GM10266 (cell line): ENCODE data around the gene SERPINA5.

Experiments
- DNase-seq: peaks from one replicate; pipeline ENCODE4 v3.0.0; 2012; ENCODE audit errors: extremely low spot score
- TF ChIP-seq, protein P1 (sequence below): IDR thresholded peaks from 2 replicates; pipeline ENCODE4 v1.5.1; 2012; ENCODE audit warnings: mild to moderate bottlenecking, low read depth; ENCODE audit not compliant: control insufficient read depth, insufficient read depth; ENCODE audit errors: missing control alignments

Gene SERPINA5

GRCh38 chr14:94614802-94615201 lies 33.6 kb downstream of the SERPINA5 start:
- TF ChIP-seq, protein P1, sequence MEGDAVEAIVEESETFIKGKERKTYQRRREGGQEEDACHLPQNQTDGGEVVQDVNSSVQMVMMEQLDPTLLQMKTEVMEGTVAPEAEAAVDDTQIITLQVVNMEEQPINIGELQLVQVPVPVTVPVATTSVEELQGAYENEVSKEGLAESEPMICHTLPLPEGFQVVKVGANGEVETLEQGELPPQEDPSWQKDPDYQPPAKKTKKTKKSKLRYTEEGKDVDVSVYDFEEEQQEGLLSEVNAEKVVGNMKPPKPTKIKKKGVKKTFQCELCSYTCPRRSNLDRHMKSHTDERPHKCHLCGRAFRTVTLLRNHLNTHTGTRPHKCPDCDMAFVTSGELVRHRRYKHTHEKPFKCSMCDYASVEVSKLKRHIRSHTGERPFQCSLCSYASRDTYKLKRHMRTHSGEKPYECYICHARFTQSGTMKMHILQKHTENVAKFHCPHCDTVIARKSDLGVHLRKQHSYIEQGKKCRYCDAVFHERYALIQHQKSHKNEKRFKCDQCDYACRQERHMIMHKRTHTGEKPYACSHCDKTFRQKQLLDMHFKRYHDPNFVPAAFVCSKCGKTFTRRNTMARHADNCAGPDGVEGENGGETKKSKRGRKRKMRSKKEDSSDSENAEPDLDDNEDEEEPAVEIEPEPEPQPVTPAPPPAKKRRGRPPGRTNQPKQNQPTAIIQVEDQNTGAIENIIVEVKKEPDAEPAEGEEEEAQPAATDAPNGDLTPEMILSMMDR: no peak
- no peak for DNase-seq

DNA sequence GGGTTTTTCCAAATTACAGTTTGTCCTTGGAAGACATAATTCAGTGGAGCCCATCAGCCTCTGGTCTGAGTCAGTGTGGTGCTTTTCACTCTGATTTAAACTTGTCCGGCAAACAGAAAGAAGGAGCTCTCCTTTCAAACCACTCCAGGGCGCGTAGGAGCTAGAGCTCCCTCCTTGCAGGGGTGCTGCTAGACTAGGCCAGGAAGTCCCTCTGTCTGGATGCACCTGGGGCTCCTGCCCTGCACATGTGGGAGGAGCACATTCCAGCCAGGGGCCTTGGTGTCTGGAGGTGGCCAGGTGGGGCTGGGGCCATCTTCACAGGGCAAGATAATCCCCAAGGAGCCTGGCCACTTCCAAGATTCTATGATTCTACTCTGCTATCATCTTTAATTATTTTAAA lies 34.0 kb downstream of the SERPINA5 start:
- DNase-seq: no peak
- TF ChIP-seq, protein P1: no peak

DNA sequence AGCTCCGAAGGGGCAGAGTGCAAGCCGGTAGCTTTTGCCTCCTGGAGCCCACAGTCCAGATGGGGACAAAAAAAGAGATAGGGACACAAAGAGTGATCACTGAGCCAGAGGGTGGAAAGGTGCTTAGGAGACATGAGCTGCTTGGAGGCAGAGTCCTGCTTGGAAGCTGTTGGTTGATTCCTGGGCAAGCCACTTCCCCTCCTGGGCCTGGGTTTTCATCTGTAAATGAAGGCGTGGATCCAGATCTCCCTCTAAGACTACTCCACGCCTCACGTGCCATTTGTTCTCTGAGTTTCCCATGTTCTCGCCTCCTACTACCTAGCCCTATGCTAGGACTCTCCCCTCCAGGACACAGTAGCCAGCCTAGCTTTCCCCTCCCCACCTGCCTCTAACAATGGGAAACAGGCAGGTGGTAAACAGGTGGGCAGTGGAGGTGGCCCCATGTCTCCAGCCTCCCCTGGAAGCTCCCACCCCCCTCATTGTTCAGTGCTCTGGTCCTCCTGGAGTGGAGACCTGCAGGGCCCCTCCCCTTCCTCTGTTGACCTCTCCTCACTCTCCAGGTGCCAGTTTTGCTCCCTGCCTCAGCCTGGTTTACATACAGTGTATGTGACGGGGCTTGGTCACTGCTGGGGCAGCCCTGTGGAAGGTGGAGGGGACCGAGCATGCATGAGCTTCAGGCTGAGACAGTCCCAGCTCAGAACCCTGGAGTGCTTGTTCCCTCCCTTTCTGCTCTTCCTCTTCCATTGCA lies 34.8 kb downstream of the SERPINA5 start:
- no peak for DNase-seq
- TF ChIP-seq, protein P1: no peak

DNA sequence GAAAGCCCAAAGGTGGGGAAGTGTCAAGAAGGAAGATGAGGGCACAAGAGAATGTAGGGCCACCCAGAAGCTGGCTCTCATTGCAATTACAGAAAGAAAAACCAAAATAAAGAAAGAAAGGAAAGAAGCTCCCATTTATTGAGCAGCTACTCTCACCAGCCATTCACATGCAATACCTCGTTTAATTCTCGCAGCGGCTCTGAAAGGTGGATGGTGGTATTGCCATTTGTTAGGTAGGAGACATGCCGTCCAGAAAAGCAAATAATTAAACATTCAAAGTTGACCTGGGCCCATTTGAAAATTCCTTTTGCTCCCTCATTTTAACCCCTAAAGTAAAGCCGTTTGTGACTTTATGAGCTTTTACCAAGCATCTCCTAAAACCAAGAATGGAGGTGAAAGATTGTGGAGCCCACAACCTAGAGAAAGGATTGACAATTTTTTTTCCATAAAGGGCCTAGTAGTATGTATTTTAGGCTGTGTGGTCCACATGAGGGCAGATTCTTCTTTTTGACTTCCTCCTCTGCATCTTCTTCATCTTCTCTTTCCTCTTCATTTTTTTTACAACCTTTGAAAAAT lies 36.2 kb downstream of the SERPINA5 start:
- TF ChIP-seq, protein P1: no peak
- no peak for DNase-seq

DNA sequence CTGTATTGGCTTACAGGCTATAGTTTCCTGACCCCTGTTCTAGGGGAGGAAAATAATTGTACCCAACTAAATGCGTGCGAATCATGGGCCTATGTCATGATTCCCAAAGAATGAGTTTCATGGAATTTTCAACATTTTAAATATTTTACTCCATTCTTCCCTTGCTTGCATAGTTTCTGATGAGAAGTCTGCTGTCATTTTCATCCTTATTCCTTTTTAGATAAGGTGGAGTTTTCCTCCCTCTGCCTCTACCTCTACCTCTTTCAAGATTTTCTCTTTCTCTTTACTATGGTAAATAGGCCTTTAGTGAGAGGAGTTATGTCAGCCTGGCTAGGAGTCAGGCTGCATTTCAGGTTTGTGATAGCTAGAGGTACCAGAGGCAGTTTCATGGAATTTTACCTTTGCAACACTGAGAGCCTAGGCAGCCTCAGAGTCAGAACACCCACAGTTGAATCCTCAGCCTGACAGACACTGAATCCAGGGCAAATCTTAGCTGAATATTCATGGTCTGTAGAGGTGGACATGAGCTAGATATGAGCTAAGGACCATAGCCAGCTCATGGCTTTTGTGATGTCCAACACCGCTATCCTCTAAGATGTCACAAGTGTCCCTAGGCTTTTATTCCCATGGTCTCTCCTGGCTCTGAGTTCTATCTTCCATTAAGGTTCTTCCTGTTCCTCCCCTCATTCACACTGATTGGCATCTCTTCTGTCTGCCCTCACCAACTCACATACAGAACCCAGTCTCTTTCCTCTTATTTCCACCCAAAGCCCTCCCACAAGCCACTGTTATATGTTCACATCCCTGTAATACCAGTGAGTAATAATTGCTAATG lies 37.0 kb downstream of the SERPINA5 start:
- DNase-seq: no peak

DNA sequence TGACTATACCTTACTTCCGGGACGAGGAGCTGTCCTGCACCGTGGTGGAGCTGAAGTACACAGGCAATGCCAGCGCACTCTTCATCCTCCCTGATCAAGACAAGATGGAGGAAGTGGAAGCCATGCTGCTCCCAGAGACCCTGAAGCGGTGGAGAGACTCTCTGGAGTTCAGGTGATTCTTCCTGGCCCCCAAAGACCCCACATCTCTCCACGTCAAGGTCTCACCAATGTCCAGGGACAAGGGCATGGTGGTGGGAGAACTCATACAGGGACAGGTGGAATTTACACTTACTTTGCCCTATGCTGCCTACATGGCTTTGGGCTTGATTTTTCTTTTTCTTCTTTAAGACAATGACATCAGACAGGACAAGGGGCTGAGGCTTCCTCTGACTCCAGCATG lies 38.1 kb downstream of the SERPINA5 start:
- TF ChIP-seq, protein P1: no peak
- DNase-seq: no peak

More for the DNA sequence above, 37.0 kb downstream of the SERPINA5 start:
- TF ChIP-seq, protein P1: no peak
